Measurements from ENCODE around the gene RIMBP2. TPM values are rescaled to one million over a fixed set of nuclear protein-coding genes. Genes with fewer than 3 reads are reported as not detected.
A peak's percentile ranks its signal among the peaks of the same experiment; 100 is the strongest.

RIMBP2 gene
- total RNA-seq, 4 donors from 2014 or later: 1.5 to 5.3 (median 2.7) TPM

DNA sequence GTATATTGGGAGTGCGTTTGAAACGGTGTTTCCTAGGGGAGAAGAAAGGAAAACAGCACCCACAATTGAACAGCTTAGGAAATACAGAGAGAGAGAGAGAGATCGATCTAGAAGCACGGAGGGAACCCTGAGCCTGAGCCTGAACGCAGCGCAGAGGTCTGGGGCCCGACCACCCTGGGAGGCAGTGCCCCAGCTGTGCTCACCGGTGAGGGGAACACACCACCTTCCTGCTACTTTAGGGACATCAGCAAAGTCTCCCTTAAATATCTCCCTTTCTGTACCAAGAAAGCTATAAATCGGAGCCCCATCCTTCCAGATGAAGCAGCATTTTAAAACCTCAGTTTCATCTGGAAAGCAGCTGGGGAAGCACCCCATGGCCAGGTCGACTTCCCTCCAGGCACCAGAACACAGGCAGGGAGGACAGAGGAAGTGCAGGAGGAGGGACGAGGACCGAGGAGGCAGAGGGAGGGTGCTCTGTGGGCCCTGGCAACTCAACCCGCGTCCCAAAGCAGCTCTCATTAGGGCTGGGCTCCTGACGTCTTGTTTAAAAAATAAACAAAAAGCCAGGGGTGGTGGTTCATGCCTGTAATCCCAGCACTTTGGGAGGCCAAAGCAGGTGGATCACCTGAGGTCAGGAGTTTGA is 12.2 kb downstream of the RIMBP2 start:
- 47 to 50% methylated on average over 15 of the region's 15 CpGs for WGBS, 2 donors
- no peak for TF ChIP-seq CTCF (IDR thresholded peaks at IDR 0.05)
- TF ChIP-seq POLR2A (IDR thresholded peaks at IDR 0.05): no peak
- DNase-seq (ENCODE audit: low spot score in 2 of 2): peak in 1 of 2 donors; percentile 78
- intact Hi-C loops (cut with DNase I; ENCODE audit: low total_unique reads): no loop called here
- no peak overlapping the region for H3K4me3 ChIP-seq (ENCODE audit: low read depth, poor library complexity, severe bottlenecking)

DNA sequence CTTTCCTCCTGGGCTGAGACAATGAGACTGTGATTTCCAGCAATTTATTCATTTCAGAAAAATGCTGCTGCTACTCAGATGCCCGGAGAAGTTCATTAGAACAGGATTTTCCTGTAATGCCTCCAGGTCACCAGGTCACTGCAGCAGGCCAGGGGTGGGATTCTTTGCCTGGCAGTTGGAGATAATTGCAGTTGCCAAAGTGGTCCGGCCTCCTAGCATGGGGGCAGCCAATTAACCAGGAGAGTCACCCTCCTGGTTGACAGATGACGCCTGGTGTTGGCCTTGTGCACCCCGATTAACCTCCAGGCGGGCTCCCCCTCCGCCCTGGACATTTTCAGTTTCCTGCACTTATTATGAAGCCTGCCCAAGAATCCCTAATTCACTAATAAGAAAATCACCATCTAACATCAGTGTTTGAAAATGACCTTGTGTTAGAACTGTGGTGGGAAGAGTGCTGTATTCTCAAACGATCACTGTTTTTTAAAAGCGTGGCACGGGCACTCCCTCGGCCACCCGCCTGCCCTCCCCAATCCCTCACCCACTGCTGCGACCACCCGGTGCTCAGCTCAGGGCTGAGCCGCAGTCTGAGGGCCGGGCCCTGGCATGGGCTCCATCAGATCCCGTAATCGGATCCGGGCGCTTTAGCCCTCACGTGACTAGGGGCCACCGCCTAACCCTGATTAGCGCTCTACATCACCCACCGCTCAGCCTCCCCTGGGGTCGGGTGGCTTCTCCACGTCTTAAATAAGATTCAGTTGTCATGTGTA is 12.9 kb downstream of the RIMBP2 start:
- intact Hi-C loops (cut with DNase I; ENCODE audit: low total_unique reads): no loop called here
- 72 to 78% methylated on average over 25 of the region's 25 CpGs for WGBS, 2 donors
- no peak overlapping the region for H3K4me3 ChIP-seq (ENCODE audit: low read depth, poor library complexity, severe bottlenecking)
- peak in 1 of 2 donors; percentile 69 for DNase-seq (ENCODE audit: low spot score in 2 of 2)
- no peak for TF ChIP-seq CTCF (IDR thresholded peaks at IDR 0.05)
- no peak for TF ChIP-seq POLR2A (IDR thresholded peaks at IDR 0.05)

GRCh38 chr12:130701402-130701744 is 14.7 kb downstream of the RIMBP2 start:
- peak in 1 of 2 donors; percentile 43 for DNase-seq (ENCODE audit: low spot score in 2 of 2)
- TF ChIP-seq POLR2A (IDR thresholded peaks at IDR 0.05): no peak
- H3K4me3 ChIP-seq (ENCODE audit: low read depth, poor library complexity, severe bottlenecking): no peak overlapping the region
- intact Hi-C loops (cut with DNase I; ENCODE audit: low total_unique reads): no loop called here
- WGBS, 2 donors: 88 to 92% methylated on average over 10 of the region's 10 CpGs

DNA sequence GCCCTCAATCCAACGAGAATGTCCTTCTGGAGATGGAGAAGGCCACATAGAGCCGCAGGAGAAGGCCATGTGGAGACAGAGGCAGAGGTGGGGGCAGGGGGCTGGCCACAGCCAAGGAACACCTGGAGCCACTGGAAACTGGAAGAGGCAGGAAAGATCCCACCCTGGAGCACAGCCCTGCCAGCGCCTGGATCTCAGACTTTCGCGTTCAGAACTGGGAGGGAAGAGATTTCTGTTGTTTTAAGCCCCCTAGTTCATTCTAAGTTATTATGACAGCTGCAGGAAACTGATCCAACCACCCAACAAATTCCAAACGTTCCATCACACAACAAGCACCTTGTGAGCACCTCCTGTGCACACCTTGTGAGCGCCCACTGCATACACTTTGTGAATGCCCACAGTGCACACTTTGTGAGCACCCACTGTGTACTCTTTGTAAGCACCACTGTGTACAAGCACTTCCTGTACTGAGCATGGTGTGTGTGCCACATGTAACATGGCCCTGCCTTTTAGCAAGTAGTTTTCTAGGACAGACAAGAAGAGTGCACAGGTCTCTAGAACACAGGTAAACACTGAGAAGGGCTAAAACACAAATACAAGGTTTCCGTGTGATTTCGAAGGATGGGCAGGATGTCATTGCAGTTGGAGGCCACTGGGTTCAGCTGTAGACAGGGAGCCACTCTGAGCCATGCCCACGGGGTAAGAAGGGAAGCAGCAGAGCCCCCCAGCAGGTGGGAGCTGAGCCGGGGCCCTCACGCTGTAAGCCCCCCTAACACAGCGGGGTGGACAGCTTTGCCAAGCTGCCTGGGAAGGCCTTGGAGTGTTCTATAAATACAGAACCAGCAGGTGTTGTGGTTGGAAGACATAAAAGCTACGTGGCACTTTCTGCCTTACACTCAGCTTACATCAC is 15.4 kb downstream of the RIMBP2 start:
- 77 to 80% methylated on average over 14 of the region's 14 CpGs for WGBS, 2 donors
- intact Hi-C loops (cut with DNase I; ENCODE audit: low total_unique reads): no loop called here

DNA sequence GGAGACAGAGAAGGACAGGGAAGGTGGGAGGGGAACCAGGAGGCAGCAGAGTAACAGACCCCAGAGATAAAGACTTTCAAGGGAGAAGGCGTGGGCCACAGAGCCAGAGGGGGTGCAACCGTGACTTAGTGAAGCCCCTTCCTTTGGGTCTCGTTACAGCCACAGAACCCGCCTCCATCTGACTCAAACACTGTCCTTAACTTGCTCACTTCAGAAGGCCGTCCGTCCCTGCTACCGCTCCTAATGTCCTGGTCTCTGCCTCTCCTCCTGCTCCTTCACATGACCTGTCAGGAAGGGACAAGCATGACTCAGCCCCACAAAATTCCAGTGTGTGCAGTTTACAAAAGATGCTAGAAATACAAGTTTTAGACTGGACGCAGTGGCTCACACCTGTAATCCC is 18.0 kb downstream of the RIMBP2 start:
- 94% methylated on average over 8 of the region's 8 CpGs for WGBS, 2 donors
- DNase-seq (ENCODE audit: low spot score in 2 of 2): no peak
- H3K4me3 ChIP-seq (ENCODE audit: low read depth, poor library complexity, severe bottlenecking): no peak overlapping the region
- intact Hi-C loops (cut with DNase I; ENCODE audit: low total_unique reads): no loop called here
- TF ChIP-seq CTCF (IDR thresholded peaks at IDR 0.05): no peak
- no peak for TF ChIP-seq POLR2A (IDR thresholded peaks at IDR 0.05)

More for the DNA sequence above, 15.4 kb downstream of the RIMBP2 start:
- DNase-seq (ENCODE audit: low spot score in 2 of 2): peak in 1 of 2 donors; percentile 68
- no peak for TF ChIP-seq POLR2A (IDR thresholded peaks at IDR 0.05)
- TF ChIP-seq CTCF (IDR thresholded peaks at IDR 0.05): no peak
- no peak overlapping the region for H3K4me3 ChIP-seq (ENCODE audit: low read depth, poor library complexity, severe bottlenecking)

Measured in lower leg skin (tissue), 4 donors.